ENCODE data around the gene ZBTB20. TPM values are rescaled to one million over a fixed set of nuclear protein-coding genes. Genes with fewer than 3 reads are reported as not detected.

ZBTB20 gene
- total and polyA plus RNA-seq, 10 of the 15 experiments (the other 5 are each of a cell fraction or from before 2014, with no cell fraction given) = 0.20 to 5.5 (median 2.2) TPM

DNA sequence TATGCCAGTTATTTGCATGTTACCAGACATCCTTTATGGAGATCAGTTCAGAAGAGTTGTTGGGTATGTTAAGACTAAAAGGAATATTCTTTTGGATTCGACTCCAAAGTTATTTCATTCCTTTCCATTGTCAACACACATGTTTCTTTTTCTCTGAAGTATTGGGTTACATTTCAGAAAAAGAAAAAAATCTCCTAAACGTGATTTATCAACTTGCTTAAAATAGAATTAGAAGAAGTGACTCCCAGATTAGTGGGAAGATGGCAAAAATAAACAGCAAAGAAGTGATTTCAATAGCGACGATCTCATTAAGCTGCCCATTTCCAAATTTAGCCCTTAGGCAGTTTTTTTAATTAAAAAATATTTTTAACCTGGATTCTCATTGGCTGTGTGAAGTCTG lies 767.8 kb downstream of the ZBTB20 start:
- no TSS peak for BruUV-seq (replicated peaks)
- intact Hi-C loops (cut with micrococcal nuclease; ENCODE audit: unreplicated experiment) = no loop called here

More for the DNA sequence above, 767.8 kb downstream of the ZBTB20 start:
- Histone ChIP-seq H3K27ac (ENCODE audit: control insufficient read depth, insufficient read depth) (no peak overlapping the region), H4K20me1 (ENCODE audit: control insufficient read depth, insufficient read depth) (no peaks in the 10 kb centered on the region), H3K4me1 (ENCODE audit: control insufficient read depth, insufficient read depth, low read length) (0 out of 2 replicates have a peak, but pooled peaks cover 3% of the 10 kb centered on the region), H3K4me2 (ENCODE audit: control insufficient read depth, insufficient read depth) (no peak overlapping the region), H2AFZ (ENCODE audit: control insufficient read depth, low read depth, low read length) (no peak overlapping the region), H3K27me3 (replicated peaks in 1 of 2; ENCODE audit: control insufficient read depth in 2 of 2, insufficient read depth in 2 of 2, low read length in 1 of 2) (no peaks in the 10 kb centered on the region), H3K9ac (ENCODE audit: control insufficient read depth, insufficient read depth, low read length) (no peak overlapping the region), H3K9me3 (replicated peaks; ENCODE audit: control insufficient read depth, insufficient read depth, low read length) (no peaks in the 10 kb centered on the region), H3K4me3 (no peak overlapping the region), H3K36me3 (ENCODE audit: control insufficient read depth in 2 of 2, insufficient read depth in 2 of 2, low read length in 1 of 2) (peaks cover 0 to 12% of the 10 kb centered on the region in 2 experiments; a peak in 2 of 4 replicates), H3K79me2 (ENCODE audit: control insufficient read depth, insufficient read depth, low read length) (no peaks in the 10 kb centered on the region)
- ATAC-seq = no peak
- 71% methylated on average over 4 of the region's 4 CpGs for WGBS (ENCODE audit: insufficient coverage, insufficient replicate concordance, low lambda C conversion rate, missing lambda C conversion rate)
- POLR2A ChIA-PET = no interaction called here
- SMC1A ChIA-PET (ENCODE audit: uncharacterized antibody, unreplicated experiment) = interaction anchor here (0.6 to 3.7 kb wide), 7 partner anchors 15 to 226 kb away, joined by 3 to 14 read pairs (median 3); no protein-coding TSS in a partner anchor
- CTCF ChIA-PET = interaction anchor here (0.6 to 9.6 kb wide), 3 partner anchors 16 to 88 kb away, joined by 3 to 223 read pairs (median 48); no protein-coding TSS in a partner anchor
- in situ Hi-C loops (cut with MboI) = no loop called here
- TF ChIP-seq RB1 (IDR thresholded peaks at IDR 0.05; ENCODE audit: borderline replicate concordance) (no peak), TCF7 (IDR thresholded peaks at IDR 0.05; ENCODE audit: borderline replicate concordance) (no peak), TAF1 (IDR thresholded peaks at IDR 0.05; ENCODE audit: borderline replicate concordance, low read depth, low read length) (no peak), RAD51 (IDR thresholded peaks at IDR 0.05) (no peak), NR2C2 (IDR thresholded peaks at IDR 0.05; ENCODE audit: borderline replicate concordance, control insufficient read depth, insufficient read length, low read depth) (no peak), SMC3 (IDR thresholded peaks at IDR 0.05; ENCODE audit: borderline replicate concordance, low read length) (no peak), ZNF24 (IDR thresholded peaks at IDR 0.05) (no peak), CHD1 (IDR thresholded peaks at IDR 0.05; ENCODE audit: low read depth, low read length) (no peak), TCF3 (IDR thresholded peaks at IDR 0.05; ENCODE audit: borderline replicate concordance, insufficient read depth, low read depth, low read length) (no peak), WRNIP1 (IDR thresholded peaks at IDR 0.05; ENCODE audit: borderline replicate concordance, low read depth, low read length) (no peak), ZNF207 (IDR thresholded peaks at IDR 0.05; ENCODE audit: borderline replicate concordance) (no peak), EGR1 (IDR thresholded peaks at IDR 0.05; ENCODE audit: borderline replicate concordance in 1 of 2, low read depth in 2 of 2, low read length in 2 of 2) (no peak), NFYB (IDR thresholded peaks at IDR 0.05; ENCODE audit: insufficient read depth, low read depth, low read length) (no peak), MXI1 (IDR thresholded peaks at IDR 0.05; ENCODE audit: low read depth, low read length) (no peak), ZNF217 (IDR thresholded peaks at IDR 0.05) (no peak), POLR2AphosphoS5 (IDR thresholded peaks at IDR 0.05; ENCODE audit: low read length) (no peak), TCF12 (IDR thresholded peaks at IDR 0.05; ENCODE audit: low read depth, low read length) (no peak), RAD21 (IDR thresholded peaks at IDR 0.05; ENCODE audit: insufficient read depth, low read depth, low read length) (no peak)
- TF ChIP-seq, protein P1, sequence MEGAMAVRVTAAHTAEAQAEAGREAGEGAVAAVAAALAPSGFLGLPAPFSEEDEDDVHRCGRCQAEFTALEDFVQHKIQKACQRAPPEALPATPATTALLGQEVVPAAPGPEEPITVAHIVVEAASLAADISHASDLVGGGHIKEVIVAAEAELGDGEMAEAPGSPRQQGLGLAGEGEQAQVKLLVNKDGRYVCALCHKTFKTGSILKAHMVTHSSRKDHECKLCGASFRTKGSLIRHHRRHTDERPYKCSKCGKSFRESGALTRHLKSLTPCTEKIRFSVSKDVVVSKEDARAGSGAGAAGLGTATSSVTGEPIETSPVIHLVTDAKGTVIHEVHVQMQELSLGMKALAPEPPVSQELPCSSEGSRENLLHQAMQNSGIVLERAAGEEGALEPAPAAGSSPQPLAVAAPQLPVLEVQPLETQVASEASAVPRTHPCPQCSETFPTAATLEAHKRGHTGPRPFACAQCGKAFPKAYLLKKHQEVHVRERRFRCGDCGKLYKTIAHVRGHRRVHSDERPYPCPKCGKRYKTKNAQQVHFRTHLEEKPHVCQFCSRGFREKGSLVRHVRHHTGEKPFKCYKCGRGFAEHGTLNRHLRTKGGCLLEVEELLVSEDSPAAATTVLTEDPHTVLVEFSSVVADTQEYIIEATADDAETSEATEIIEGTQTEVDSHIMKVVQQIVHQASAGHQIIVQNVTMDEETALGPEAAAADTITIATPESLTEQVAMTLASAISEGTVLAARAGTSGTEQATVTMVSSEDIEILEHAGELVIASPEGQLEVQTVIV (IDR thresholded peaks at IDR 0.05; ENCODE audit: borderline replicate concordance, partially characterized antibody) = no peak
- DNase-seq (ENCODE audit: low read depth, low spot score) = no peak
- RAD21 ChIA-PET (ENCODE audit: unreplicated experiment) = no interaction called here
- FAIRE-seq = no peak
